Measurements from ENCODE around the gene SLC22A7. TPM values are rescaled to one million over a fixed set of nuclear protein-coding genes. Genes with fewer than 3 reads are reported as not detected.

The SLC22A7 gene
- total and polyA plus RNA-seq, 2 experiments from 2014 or later: 0.31 TPM; not detected in 1

- H3K4me1 ChIP-seq (ENCODE audit: insufficient read depth): peaks cover 30% of the 10 kb centered on the region
- H3K79me2 ChIP-seq (replicated peaks; ENCODE audit: insufficient read depth): no peaks in the 10 kb centered on the region
- H3K27ac Mint-ChIP-seq: no peak overlapping the region
- no peaks in the 10 kb centered on the region for H3K9me3 Mint-ChIP-seq
- DNase-seq (ENCODE audit: low spot score) (no peak), ATAC-seq (no peak)
- H3K4me3 ChIP-seq: no peak overlapping the region
- no peak overlapping the region for H3K4me2 ChIP-seq
- no peaks in the 10 kb centered on the region for H3K9me2 ChIP-seq (ENCODE audit: insufficient read depth)
- no peak overlapping the region for H2AFZ ChIP-seq
- H3F3A ChIP-seq (replicated peaks; ENCODE audit: low read depth): peaks cover 2% of the 10 kb centered on the region; the same call in 1 of the 2 replicates
- H3K36me3 Mint-ChIP-seq (ENCODE audit: low read depth): no peaks in the 10 kb centered on the region
- peaks cover 32% of the 10 kb centered on the region for H3K27me3 Mint-ChIP-seq (ENCODE audit: insufficient read depth, low read depth, poor library complexity)
- no peaks in the 10 kb centered on the region for H3K36me3 ChIP-seq (ENCODE audit: insufficient read depth)
- no peak for TF ChIP-seq POLR2AphosphoS5 (IDR thresholded peaks at IDR 0.05; ENCODE audit: low read depth)
- no peak for TF ChIP-seq ZNF331 (CRISPR knock-in tag; IDR thresholded peaks at IDR 0.05; ENCODE audit: low read depth)
- no peak for TF ChIP-seq CREB1 (CRISPR knock-in tag; IDR thresholded peaks at IDR 0.05; ENCODE audit: low read depth)
- TF ChIP-seq CTCF (conservative IDR thresholded peaks at IDR 0.05; ENCODE audit: low read depth in 2 of 2): no peak
- TF ChIP-seq ZNF114 (CRISPR knock-in tag; IDR thresholded peaks at IDR 0.05): no peak
- TF ChIP-seq EZH2phosphoT487 (IDR thresholded peaks at IDR 0.05; ENCODE audit: unreplicated experiment): no peak
- TF ChIP-seq EZH2 (IDR thresholded peaks at IDR 0.05; ENCODE audit: low read depth, unreplicated experiment): no peak
- TF ChIP-seq REST (IDR thresholded peaks at IDR 0.05; ENCODE audit: unreplicated experiment): no peak
- no peak for TF ChIP-seq STAT1 (IDR thresholded peaks at IDR 0.05; ENCODE audit: unreplicated experiment)
- TF ChIP-seq ZNF462 (CRISPR knock-in tag; IDR thresholded peaks at IDR 0.05): no peak
- no peak for TF ChIP-seq JUNB (IDR thresholded peaks at IDR 0.05; ENCODE audit: unreplicated experiment)
- TF ChIP-seq ETS1 (IDR thresholded peaks at IDR 0.05): no peak
- TF ChIP-seq NANOG (IDR thresholded peaks at IDR 0.05; ENCODE audit: borderline replicate concordance): no peak
- peaks cover 34% of the 10 kb centered on the region for H3K27me3 ChIP-seq (ENCODE audit: insufficient read depth)
- no peaks in the 10 kb centered on the region for H4K20me1 ChIP-seq (replicated peaks; ENCODE audit: insufficient read depth)
- no peak overlapping the region for H3K27ac ChIP-seq (ENCODE audit: low read depth)
- no peak overlapping the region for H3K4me3 Mint-ChIP-seq
- peaks cover 30% of the 10 kb centered on the region for H3K4me1 Mint-ChIP-seq
Measured at GRCh38 chr6:43280234-43280633, 17.8 kb upstream of the SLC22A7 start.
